Glomerular endothelial cell (primary cell): Measurements from ENCODE around the gene FTCD. TPM values are rescaled to one million over a fixed set of nuclear protein-coding genes. Genes with fewer than 3 reads are reported as not detected.
"Not testable (repeated sequence)": the region's sequence is repeated elsewhere in the genome, so short reads cannot be mapped to it uniquely, and the experiment has no call there.

Experiments used
- DNase-seq: peaks from one replicate; pipeline ENCODE4 v3.0.0-alpha.2; 2011; ENCODE audit warnings: low read depth, low spot score; ENCODE audit errors: extremely low read depth
- total RNA-seq: library from RNA; depleted of rRNA; stranded (reverse); fragments of >200 nt; gene quantifications from 2 replicates; pipeline ENCODE4 v1.2.3, GENCODE V29; 2015

The FTCD gene
- total RNA-seq, 1 donor from 2014 or later = 0.64 TPM

- no peak for DNase-seq
Measured at GRCh38 chr21:46113497-46114176, 41.7 kb downstream of the FTCD start.

GRCh38 chr21:46112725-46113215 lies 42.6 kb downstream of the FTCD start:
- no peak for DNase-seq

GRCh38 chr21:46111857-46112724 lies 43.3 kb downstream of the FTCD start:
- no peak for DNase-seq

DNA sequence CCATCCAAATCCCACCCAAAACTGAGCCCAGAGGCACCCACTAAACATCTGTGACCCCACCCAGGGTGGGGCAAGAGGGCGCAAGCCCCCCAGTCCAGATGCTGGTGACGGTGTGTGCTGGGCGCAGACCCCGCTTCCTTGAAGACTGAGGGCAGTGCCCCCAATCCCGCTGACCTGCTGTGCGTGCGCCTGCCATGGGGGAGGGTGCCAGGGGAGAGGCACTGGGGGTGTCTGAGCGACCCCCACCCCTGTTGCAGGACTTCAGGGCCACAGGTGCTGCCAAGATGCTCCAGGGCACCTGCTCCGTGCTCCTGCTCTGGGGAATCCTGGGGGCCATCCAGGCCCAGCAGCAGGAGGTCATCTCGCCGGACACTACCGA lies 44.2 kb downstream of the FTCD start:
- no peak for DNase-seq

DNA sequence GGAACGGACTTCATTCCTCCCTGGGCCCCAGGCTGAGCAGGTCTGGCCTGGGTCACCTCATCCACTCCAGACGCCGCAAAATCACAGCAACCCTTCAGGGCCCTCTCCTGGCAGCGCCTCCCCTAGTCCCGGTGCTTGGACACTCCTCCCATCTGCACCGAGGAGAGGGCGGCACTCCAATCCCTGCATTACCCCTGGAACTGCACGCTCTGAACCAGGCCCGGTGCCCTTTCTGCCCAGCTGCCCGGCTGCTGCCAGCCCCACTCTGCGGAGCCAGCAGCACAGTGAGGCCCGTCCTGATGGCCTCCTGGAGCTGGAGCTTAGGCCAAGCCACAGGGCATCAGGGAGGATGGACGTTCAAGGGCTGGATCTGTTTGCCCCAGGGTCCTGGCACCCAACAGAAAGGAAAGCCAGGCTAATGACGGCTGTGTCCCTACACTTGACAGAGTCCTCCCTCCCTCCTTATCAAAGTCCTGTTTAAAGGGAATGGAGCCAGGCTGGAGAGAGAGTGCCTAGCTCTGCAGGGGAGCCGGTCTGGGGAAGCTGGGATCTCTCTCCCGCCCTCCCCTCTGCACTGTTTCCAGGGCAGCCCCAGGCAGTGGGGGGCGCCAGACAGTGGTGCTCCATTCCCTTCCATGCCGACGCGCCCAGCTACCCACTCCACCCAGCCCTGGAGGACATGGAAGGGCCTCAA lies 44.7 kb downstream of the FTCD start:
- no peak for DNase-seq

DNA sequence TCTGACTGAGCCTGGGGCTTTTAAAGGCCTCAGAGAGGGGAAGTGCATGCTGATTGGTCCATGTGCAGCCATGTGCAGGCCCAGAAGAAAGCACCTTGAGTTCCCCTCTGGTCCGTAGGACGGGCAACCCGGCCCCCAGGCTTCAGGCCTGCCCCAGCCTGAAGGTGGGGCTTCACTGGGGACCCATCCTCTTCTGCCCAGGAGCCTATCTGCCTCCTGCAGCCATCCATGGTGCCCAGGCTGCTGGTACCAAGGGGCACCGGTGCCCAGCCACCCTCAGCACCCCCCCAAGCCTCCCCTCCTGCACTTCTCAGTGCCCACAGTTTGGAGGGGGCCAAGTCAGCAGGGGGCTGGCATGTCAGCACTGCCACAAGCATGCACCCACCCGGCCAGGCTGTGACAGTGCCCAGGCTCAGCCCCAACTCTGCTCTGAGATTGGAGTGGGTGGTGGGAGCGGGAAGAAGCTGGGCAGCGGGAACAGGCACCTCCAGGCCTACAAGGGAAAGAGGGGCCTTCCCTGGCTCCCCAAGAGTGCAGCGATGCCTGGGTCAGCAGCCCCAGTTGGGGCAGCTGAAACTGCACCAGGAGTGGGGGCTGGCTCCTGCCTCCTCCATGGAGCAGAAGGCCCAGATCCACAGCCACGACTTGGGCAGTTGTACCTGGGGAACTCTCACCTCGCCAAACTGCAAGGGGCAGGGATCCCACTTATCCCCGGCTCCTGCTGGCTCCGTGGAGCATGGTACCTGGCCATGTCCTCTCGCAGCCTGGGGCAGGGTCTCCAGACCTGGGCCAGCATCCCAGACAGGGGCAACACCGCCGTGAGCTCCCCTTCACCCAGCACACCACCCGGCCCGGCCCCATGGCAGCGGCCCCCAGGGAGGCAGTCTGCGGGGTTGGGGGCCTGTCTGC lies 45.8 kb downstream of the FTCD start:
- no peak for DNase-seq

DNA sequence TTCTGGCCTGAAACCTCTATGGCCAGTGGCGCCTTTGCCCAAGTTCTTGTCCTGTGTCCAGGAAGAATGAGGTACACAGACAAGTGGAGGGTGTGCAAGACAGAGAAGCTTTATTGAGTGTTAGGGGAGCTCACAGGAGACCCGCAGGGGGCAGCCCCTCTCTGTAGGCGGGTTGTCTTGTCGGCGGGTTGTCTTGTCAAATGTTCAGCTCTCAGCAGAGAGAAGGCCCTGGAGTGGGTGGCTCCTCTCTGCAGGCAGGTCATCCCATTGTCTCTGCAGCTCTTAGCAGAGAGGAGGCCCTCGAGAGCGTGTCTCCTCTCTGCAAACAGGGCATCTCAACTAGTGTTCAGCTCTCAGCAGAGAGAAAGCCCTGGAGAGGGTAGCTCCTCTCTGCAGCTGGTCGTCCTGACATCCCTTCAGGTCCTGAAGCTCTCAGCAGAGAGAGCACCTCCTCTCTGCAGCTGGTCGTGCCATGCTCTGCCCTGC lies 46.5 kb downstream of the FTCD start:
- DNase-seq = no peak

- not testable (repeated sequence) for DNase-seq
Measured at GRCh38 chr21:46107376-46107775, 48.0 kb downstream of the FTCD start.

DNA sequence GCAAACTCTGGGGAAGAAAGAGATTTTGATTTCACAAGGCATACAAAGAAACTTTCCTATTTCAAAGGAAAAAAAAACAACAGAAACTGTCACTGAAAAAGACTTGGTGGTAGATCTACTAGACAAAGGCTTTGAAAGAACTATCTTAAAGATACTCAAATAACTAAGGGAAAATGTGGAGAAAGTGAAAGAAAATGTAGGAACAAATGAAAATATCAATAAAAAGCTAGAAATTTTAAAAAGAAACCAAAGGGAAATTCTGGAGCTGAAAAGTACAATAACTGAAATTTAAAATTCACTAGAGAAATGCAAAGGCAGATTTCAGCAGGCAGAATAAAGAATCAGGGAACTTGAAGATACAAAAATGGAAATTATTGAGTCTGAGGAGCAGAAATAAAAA lies 51.3 kb downstream of the FTCD start:
- DNase-seq = no peak

DNA sequence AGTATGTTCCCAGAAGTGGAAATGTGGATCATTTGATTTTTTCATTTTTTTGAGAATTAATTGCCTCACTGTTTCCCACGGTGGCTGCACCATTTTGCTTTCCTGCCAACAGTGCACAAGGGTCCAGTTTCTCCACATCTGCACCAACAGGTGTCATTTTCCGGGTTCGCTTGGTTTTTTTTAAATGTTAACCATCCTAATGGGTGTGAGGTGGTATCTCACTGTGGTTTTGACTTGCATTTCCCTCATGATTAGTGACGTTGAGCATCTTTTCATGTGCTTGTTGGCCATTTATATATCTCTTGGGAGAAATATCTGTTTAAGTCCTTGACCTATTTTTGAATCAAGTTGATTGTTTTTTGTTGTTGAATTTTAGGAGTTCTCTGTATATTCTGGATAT lies 54.5 kb downstream of the FTCD start:
- DNase-seq = no peak

GRCh38 chr21:46100426-46100825 lies 55.0 kb downstream of the FTCD start:
- no peak for DNase-seq

DNA sequence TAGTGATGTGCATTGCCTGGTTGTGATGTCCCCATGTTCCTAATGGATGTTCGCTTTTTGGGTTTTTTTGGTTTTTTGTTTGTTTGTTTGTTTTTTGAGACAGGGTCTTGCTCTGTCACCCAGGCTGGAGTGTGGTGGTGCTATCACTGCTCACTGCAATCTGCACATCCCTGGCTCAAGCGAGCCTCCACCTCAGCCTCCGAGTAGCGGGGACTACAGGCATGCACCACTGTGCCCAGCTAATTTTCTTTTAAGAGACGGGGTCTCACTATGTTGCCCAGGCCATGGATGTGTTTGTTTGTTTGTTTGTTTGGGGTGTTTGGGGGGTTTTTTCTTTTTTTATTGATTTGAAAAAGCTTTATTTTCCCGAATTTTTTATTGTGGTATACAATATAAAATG lies 55.4 kb downstream of the FTCD start:
- DNase-seq = no peak

GRCh38 chr21:46099476-46099875 lies 55.9 kb downstream of the FTCD start:
- DNase-seq = no peak

- DNase-seq = no peak
Measured at GRCh38 chr21:46098303-46099141, 56.9 kb downstream of the FTCD start.

DNA sequence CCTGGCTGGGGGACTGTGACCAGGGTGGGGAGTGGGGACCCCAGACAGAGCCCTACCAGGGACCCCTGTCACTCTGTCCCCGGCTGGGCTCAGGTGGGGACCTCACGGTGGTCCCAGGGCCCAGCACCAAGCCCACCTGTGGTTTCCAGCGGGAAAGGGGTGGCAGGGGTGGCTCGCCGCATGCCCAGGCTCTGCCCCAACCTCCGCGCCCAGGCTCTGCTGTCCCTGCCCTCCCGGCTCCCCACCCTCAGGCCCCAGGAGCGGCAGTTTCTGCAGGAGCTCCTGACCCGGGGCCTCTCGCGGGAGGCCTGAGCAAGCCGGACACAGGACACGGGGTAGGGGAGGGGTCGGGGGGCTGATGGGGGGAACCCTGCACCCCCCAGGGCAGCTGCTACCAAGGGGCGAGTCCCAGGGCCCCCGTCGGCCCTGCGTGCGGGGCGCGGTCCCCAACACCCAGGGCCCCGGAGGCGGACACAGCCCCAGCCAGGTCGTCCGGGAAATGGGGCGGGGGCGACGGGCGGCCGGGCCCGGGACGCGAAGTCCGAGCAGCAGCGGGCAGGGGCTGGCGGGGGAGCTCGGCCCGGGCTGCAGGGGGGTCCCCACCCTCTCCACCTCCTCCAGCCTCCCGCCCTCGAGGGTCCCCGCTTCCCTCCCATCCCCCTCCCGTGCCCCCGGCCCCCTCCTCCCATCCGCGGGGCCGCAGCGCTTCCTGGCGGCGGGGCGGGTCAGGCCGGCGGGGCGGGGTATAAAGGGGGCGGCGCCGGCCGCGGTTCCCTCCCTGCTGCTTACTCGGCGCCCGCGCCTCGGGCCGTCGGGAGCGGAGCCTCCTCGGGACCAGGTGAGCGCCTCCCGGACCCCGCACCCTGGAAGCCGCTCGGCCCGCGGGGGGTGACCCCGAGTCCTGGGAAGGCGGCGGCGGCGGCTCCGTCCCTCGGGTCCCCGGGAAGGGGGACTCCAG lies 57.8 kb downstream of the FTCD start, which contains the start of gene COL6A2:
Gene COL6A2, plus strand, starts transcription at position 777 of the 958 bp plus-strand sequence.
- DNase-seq = no peak

- DNase-seq = no peak
Measured at GRCh38 chr21:46096596-46097335, 58.6 kb downstream of the FTCD start.

- no peak for DNase-seq
Measured at GRCh38 chr21:46095814-46096595, 59.4 kb downstream of the FTCD start.
